ENCODE data around the gene MYB. TPM values are rescaled to one million over a fixed set of nuclear protein-coding genes. Genes with fewer than 3 reads are reported as not detected.

The MYB gene
- total and polyA plus RNA-seq, 2 experiments from 2014 or later, result 4.2 to 7.9 TPM

GRCh38 chr6:135210632-135211305 lies 29.7 kb downstream of the MYB start:
- peaks cover 5% of the 10 kb centered on the region for H3K4me1 Mint-ChIP-seq
- Histone ChIP-seq H4K20me1 (replicated peaks; ENCODE audit: insufficient read depth) (no peaks in the 10 kb centered on the region), H3K4me2 (no peak overlapping the region), H3K79me2 (replicated peaks; ENCODE audit: insufficient read depth) (no peaks in the 10 kb centered on the region), H3K4me1 (ENCODE audit: insufficient read depth) (peaks cover 13% of the 10 kb centered on the region), H3F3A (replicated peaks; ENCODE audit: low read depth) (no peaks in the 10 kb centered on the region), H2AFZ (no peak overlapping the region), H3K27me3 (ENCODE audit: insufficient read depth) (no peaks in the 10 kb centered on the region), H3K4me3 (no peak overlapping the region), H3K9me2 (ENCODE audit: insufficient read depth) (no peaks in the 10 kb centered on the region), H3K36me3 (ENCODE audit: insufficient read depth) (peaks cover 16% of the 10 kb centered on the region), H3K27ac (ENCODE audit: low read depth) (peak overlapping the region; percentile 2; the same call in 1 of the 2 replicates)
- DNase-seq (ENCODE audit: low spot score) (no peak), ATAC-seq (no peak)
- H3K4me3 Mint-ChIP-seq, result no peak overlapping the region
- peaks cover 16% of the 10 kb centered on the region for H3K36me3 Mint-ChIP-seq (ENCODE audit: low read depth)
- TF ChIP-seq ZNF114 (CRISPR knock-in tag; IDR thresholded peaks at IDR 0.05) (no peak), EZH2phosphoT487 (IDR thresholded peaks at IDR 0.05; ENCODE audit: unreplicated experiment) (no peak), ETS1 (IDR thresholded peaks at IDR 0.05) (no peak), JUNB (IDR thresholded peaks at IDR 0.05; ENCODE audit: unreplicated experiment) (no peak), CREB1 (CRISPR knock-in tag; IDR thresholded peaks at IDR 0.05; ENCODE audit: low read depth) (no peak), CTCF (conservative IDR thresholded peaks at IDR 0.05; ENCODE audit: low read depth in 2 of 2) (no peak), REST (IDR thresholded peaks at IDR 0.05; ENCODE audit: unreplicated experiment) (no peak), STAT1 (IDR thresholded peaks at IDR 0.05; ENCODE audit: unreplicated experiment) (no peak), EZH2 (IDR thresholded peaks at IDR 0.05; ENCODE audit: low read depth, unreplicated experiment) (no peak), POLR2AphosphoS5 (IDR thresholded peaks at IDR 0.05; ENCODE audit: low read depth) (no peak), NANOG (IDR thresholded peaks at IDR 0.05; ENCODE audit: borderline replicate concordance) (no peak), ZNF331 (CRISPR knock-in tag; IDR thresholded peaks at IDR 0.05; ENCODE audit: low read depth) (no peak), ZNF462 (CRISPR knock-in tag; IDR thresholded peaks at IDR 0.05) (no peak)
- no peak overlapping the region for H3K27ac Mint-ChIP-seq
- peaks cover 12% of the 10 kb centered on the region for H3K9me3 Mint-ChIP-seq
- peaks cover 2% of the 10 kb centered on the region for H3K27me3 Mint-ChIP-seq (ENCODE audit: insufficient read depth, low read depth, poor library complexity)

All from GM23338 (cell line).